T follicular helper cell (primary cell): ENCODE data around the gene HADHB.
"Not testable (repeated sequence)": the region's sequence is repeated elsewhere in the genome, so short reads cannot be mapped to it uniquely, and the experiment has no call there.

Experiments
- DNase-seq: peaks from one replicate; pipeline ENCODE4 v3.0.0-alpha.2; 2020; ENCODE audit warnings: low read depth

HADHB gene

GRCh38 chr2:26245231-26245732, 543 bp downstream of the HADHB start:
- peak; percentile 14 for DNase-seq

GRCh38 chr2:26245810-26246209, 1.1 kb downstream of the HADHB start:
- DNase-seq: no peak

GRCh38 chr2:26246818-26247217, 2.1 kb downstream of the HADHB start:
- peak; percentile 3 for DNase-seq

- DNase-seq: no peak
Measured at GRCh38 chr2:26249625-26250024, 4.9 kb downstream of the HADHB start.

- DNase-seq: no peak
Measured at GRCh38 chr2:26251893-26252292, 7.2 kb downstream of the HADHB start.

- DNase-seq: no peak
Measured at GRCh38 chr2:26255759-26256384, 11.1 kb downstream of the HADHB start.

GRCh38 chr2:26258836-26259235, 14.1 kb downstream of the HADHB start:
- DNase-seq: not testable (repeated sequence)

GRCh38 chr2:26268213-26268612, 23.5 kb downstream of the HADHB start:
- no peak for DNase-seq

GRCh38 chr2:26268670-26269385, 24.1 kb downstream of the HADHB start:
- DNase-seq: not testable (repeated sequence)

GRCh38 chr2:26269571-26270158, 24.9 kb downstream of the HADHB start:
- no peak for DNase-seq

- no peak for DNase-seq
Measured at GRCh38 chr2:26270373-26270772, 25.6 kb downstream of the HADHB start.

- no peak for DNase-seq
Measured at GRCh38 chr2:26273501-26273900, 28.8 kb downstream of the HADHB start.

GRCh38 chr2:26274058-26274613, 29.4 kb downstream of the HADHB start:
- no peak for DNase-seq

GRCh38 chr2:26276484-26277227, 31.9 kb downstream of the HADHB start:
- DNase-seq: no peak

GRCh38 chr2:26279886-26280285, 35.1 kb downstream of the HADHB start:
- DNase-seq: no peak

- DNase-seq: no peak
Measured at GRCh38 chr2:26281226-26281625, 36.5 kb downstream of the HADHB start.

GRCh38 chr2:26283606-26284005, 38.9 kb downstream of the HADHB start:
- no peak for DNase-seq

- no peak for DNase-seq
Measured at GRCh38 chr2:26284132-26284531, 39.4 kb downstream of the HADHB start.

- no peak for DNase-seq
Measured at GRCh38 chr2:26285931-26286330, 41.2 kb downstream of the HADHB start.

- DNase-seq: no peak
Measured at GRCh38 chr2:26290001-26290400, 45.3 kb downstream of the HADHB start.

- DNase-seq: no peak
Measured at GRCh38 chr2:26292646-26293045, 47.9 kb downstream of the HADHB start.

- no peak for DNase-seq
Measured at GRCh38 chr2:26295511-26295910, 50.8 kb downstream of the HADHB start.
